BJ (cell line): Measurements from ENCODE around the gene IKZF3. TPM values are rescaled to one million over a fixed set of nuclear protein-coding genes. Genes with fewer than 3 reads are reported as not detected.
"Not testable (repeated sequence)": the region's sequence is repeated elsewhere in the genome, so short reads cannot be mapped to it uniquely, and the experiment has no call there.

Experiments
- CTCF ChIA-PET: fragments of 350-600 bp; formaldehyde crosslinking; extraction: SDS; loops from one replicate; lab custom pipeline; 2021; ENCODE audit warnings: antibody characterized with exemption, inconsistent platforms; lab: Yijun Ruan, JAX
- POLR2A ChIA-PET: fragments of 300-600 bp; sonication (Branson Sonifier 250); formaldehyde crosslinking; extraction: SDS; loops from one replicate; lab custom pipeline; 2021; ENCODE audit warnings: antibody characterized with exemption; lab: Charles Lee
- DNase-seq: peaks from one replicate; pipeline ENCODE4 v3.0.0-alpha.2; 2011; ENCODE audit warnings: low read depth
- H3K27me3 ChIP-seq: 2 replicates; pipeline ENCODE4 v1.6.0; 2011; ENCODE audit warnings: low read length; ENCODE audit not compliant: control insufficient read depth, insufficient read depth
- H3K36me3 ChIP-seq: 2 replicates; pipeline ENCODE4 v1.5.1; 2011; ENCODE audit warnings: low read length; ENCODE audit not compliant: control insufficient read depth, insufficient read depth
- H3K4me3 ChIP-seq: 2 replicates; pipeline ENCODE4 v1.5.1; 2011; ENCODE audit warnings: low read depth, mild to moderate bottlenecking, control low read depth, low read length
- polyA plus RNA-seq: library from polyadenylated mRNA; depleted of rRNA; stranded (reverse); fragments of >200 nt; gene quantifications from 2 replicates; pipeline ENCODE4 v1.2.3, GENCODE V29; 2011
- TF ChIP-seq, protein P1 (sequence below): IDR thresholded peaks from 2 replicates; pipeline ENCODE4 v1.5.1; 2011; ENCODE audit warnings: low read depth, mild to moderate bottlenecking, control low read depth, inconsistent platforms, low read length, moderate library complexity; ENCODE audit not compliant: insufficient read depth

IKZF3 gene
- polyA plus RNA-seq, 1 experiment: not detected

DNA sequence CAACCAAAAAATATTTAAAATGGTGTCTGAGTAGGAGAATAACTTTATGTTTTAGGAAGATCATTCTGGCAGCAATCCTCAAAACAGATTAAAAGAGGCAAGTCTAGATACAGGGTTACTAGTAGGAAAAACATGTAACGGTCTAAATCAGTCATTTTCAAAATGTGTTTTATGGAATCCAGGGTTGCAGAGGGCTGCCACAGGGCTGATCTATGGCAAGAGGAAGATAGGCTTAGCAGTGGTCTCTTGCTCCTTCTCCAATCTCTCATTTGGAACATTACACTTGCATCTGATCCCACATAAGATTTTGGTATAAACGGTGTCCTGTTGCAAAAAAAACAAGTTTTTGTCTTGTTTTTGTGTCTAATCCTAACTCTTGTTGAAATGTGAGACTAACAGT, 9.2 kb downstream of the IKZF3 start:
- no peak for DNase-seq
- H3K27me3 ChIP-seq: peaks cover 2% of the 10 kb centered on the region
- CTCF ChIA-PET: interaction anchor here (1.1 kb wide), 1 partner anchor 16 kb away, joined by 3 read pairs; no protein-coding TSS in a partner anchor
- H3K36me3 ChIP-seq: no peaks in the 10 kb centered on the region
- POLR2A ChIA-PET: no interaction called here
- TF ChIP-seq, protein P1, sequence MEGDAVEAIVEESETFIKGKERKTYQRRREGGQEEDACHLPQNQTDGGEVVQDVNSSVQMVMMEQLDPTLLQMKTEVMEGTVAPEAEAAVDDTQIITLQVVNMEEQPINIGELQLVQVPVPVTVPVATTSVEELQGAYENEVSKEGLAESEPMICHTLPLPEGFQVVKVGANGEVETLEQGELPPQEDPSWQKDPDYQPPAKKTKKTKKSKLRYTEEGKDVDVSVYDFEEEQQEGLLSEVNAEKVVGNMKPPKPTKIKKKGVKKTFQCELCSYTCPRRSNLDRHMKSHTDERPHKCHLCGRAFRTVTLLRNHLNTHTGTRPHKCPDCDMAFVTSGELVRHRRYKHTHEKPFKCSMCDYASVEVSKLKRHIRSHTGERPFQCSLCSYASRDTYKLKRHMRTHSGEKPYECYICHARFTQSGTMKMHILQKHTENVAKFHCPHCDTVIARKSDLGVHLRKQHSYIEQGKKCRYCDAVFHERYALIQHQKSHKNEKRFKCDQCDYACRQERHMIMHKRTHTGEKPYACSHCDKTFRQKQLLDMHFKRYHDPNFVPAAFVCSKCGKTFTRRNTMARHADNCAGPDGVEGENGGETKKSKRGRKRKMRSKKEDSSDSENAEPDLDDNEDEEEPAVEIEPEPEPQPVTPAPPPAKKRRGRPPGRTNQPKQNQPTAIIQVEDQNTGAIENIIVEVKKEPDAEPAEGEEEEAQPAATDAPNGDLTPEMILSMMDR: no peak
- no peak overlapping the region for H3K4me3 ChIP-seq

DNA sequence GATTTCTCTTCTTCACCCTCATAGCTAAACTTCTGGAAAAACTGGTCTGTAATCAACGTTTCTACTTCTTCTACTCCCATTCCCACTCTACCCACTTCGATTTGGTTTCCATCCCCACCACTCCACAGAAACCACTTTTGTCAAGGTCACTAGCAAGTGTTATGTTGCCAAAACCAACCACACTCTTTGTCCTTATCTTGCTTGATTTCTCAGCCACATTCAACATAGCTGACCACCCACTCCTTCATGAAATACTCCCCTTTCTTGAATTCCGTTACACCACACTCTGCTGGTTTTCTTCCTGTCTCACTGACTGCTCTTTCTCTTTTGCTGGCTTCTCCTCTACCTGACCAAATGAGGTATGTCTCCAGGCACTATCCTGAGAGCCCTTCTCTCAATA, 11.9 kb downstream of the IKZF3 start:
- Histone ChIP-seq H3K36me3 (no peaks in the 10 kb centered on the region), H3K4me3 (no peak overlapping the region), H3K27me3 (peaks cover 2% of the 10 kb centered on the region)
- ChIA-PET POLR2A (no interaction called here), CTCF (no interaction called here)
- TF ChIP-seq, protein P1: no peak
- DNase-seq: no peak

DNA sequence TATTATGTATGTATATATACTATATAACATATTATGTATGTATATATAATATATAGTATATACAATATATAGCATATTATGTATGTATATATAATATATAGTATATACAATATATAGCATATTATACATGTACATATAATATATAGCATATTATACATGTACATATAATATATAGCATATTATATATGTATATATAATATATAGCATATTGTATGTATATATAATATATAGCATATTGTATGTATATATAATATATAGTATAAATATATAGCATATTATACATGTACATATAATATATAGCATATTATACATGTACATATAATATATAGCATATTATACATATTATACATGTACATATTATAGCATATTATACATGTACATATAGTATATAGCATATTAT, 13.9 kb downstream of the IKZF3 start:
- POLR2A ChIA-PET: not testable (repeated sequence)

DNA sequence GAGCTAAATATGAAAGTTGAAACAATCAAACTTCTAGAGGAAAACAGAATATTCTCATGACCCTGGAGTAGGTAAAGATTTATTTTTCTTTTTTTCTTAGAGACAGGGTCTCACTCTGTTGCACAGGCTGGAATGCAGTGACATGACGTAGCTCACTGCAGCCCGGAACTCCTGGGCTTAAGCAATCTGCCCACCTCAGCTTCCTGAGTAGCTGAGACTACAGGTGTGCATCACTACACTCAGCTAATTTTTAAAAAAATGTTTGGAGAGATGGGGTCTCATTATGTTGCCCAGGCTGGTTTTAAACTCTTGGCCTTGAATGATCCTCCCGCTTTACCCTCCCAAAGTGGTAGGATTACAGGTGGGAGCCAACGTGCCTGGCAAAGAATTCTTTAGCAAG, 15.5 kb downstream of the IKZF3 start:
- H3K4me3 ChIP-seq: no peak overlapping the region
- CTCF ChIA-PET: no interaction called here
- H3K27me3 ChIP-seq: peaks cover 5% of the 10 kb centered on the region
- no peaks in the 10 kb centered on the region for H3K36me3 ChIP-seq
- TF ChIP-seq, protein P1: no peak
- DNase-seq: no peak
- POLR2A ChIA-PET: no interaction called here

More for the DNA sequence above, 13.9 kb downstream of the IKZF3 start:
- H3K36me3 ChIP-seq, DNase-seq, CTCF ChIA-PET, H3K27me3 ChIP-seq, H3K4me3 ChIP-seq: not testable (repeated sequence)

DNA sequence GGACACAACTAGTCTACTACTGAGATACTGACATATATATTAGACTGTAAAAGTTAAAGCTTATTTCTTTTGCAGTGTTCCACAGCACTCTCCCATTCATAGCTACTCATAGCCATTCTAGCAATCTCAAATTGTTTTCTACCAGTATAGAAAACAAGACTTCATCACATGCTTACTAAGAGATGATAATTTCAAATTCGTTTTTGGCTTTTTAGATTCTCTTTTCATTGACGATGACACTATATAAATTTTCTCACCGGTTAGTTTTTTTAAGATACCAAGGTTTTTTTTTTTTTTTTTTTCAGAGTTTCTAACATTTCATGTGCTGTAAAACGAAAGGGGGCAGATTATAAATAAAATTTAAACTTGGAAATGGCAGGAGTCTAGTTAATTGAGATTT, 17.9 kb downstream of the IKZF3 start:
- CTCF ChIA-PET: interaction anchor here (0.6 to 0.9 kb wide), 3 partner anchors 21 to 81 kb away, joined by 3 read pairs; no protein-coding TSS in a partner anchor
- Histone ChIP-seq H3K27me3 (peaks cover 5% of the 10 kb centered on the region), H3K36me3 (no peaks in the 10 kb centered on the region), H3K4me3 (no peak overlapping the region)
- TF ChIP-seq, protein P1: no peak
- no peak for DNase-seq
- POLR2A ChIA-PET: no interaction called here
